K562 (cell line): Measurements from ENCODE around the gene SLC6A6. TPM values are rescaled to one million over a fixed set of nuclear protein-coding genes. Genes with fewer than 3 reads are reported as not detected.

Experiments used
- ATF2 ChIP-seq: sonication (generic); formaldehyde crosslinking; IDR thresholded peaks from 2 replicates; pipeline ENCODE4 v1.8.1; 2022; ENCODE audit warnings: missing genetic modification reagents
- STAT5A ChIP-seq: IDR thresholded peaks from 2 replicates; pipeline ENCODE4 v1.6.1; 2012; ENCODE audit warnings: low read length, inconsistent platforms, borderline replicate concordance
- ZNF407 ChIP-seq: fragments of 450-650 bp; IDR thresholded peaks from 2 replicates; pipeline ENCODE4 v1.6.1; 2016; ENCODE audit warnings: low read depth
- polyA plus RNA-seq, 8 experiments: library from polyadenylated mRNA; depleted of rRNA in 4 of 8; stranded (reverse) in 5 of 8; unstranded in 3 of 8; fragments of >200 nt; fragmentation: Nextera tagmentation in 2 of 8; fragmentation: Illumina TruSeq in 1 of 8; extraction: Ambion mirVana in 2 of 8; extraction: Trizol in 1 of 8; gene quantifications; 2 replicates each; pipeline versions ENCODE4 v1.2.1 to v1.2.3, GENCODE V29; 2011 to 2014; ENCODE audit warnings: inconsistent platforms in 1 of 8, missing spikeins in 1 of 8
- total RNA-seq, 7 experiments: library from RNA; depleted of rRNA in 6 of 7; stranded (reverse); fragments of >200 nt in 6 of 7; fragmentation: Illumina TruSeq in 2 of 7; extraction: Trizol in 2 of 7; gene quantifications; 2 replicates each; pipeline versions ENCODE4 v1.2.1 to v1.2.3, GENCODE V29; 2011 to 2021; ENCODE audit warnings: low replicate concordance in 1 of 7

The SLC6A6 gene
- total and polyA plus RNA-seq, 9 of the 15 experiments (the other 6 are each of a cell fraction or from before 2014, with no cell fraction given): 12.3 to 203 (median 93.2) TPM

DNA sequence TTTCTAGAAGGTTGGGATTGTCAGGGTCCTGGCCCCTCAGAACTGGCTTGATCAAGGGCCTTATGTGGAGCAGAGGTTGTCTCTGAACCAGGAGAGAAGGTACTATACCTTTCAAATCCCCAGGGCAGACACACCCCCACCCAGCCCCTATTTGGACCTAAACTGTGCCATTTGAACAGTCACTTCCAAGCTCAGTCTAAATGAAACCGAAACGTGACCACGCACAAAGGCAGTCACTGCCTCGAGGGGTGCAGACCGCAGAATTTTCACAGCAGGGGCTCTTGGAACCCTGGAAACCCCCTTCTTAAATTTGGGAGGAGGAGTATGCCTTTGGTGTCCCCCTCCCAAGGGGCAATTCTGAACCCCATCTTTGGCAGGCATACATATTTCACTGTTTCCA is 84.1 kb downstream of the SLC6A6 start (continued):
- TF ChIP-seq ZNF407 (no peak), ATF2 (CRISPR knock-in tag) (no peak), STAT5A (no peak)
